HL-60 (cell line): Measurements from ENCODE around the gene HRAS.

ENCODE experiments used
- CTCF ChIP-seq: IDR thresholded peaks from one replicate; pipeline ENCODE4 v1.5.1; 2011; ENCODE audit warnings: low read length, control low read depth, inconsistent platforms; ENCODE audit not compliant: insufficient read depth
- POLR2AphosphoS5 ChIP-seq: IDR thresholded peaks from 2 replicates; pipeline ENCODE4 v1.6.1; 2012; ENCODE audit warnings: low read depth
- REST ChIP-seq: IDR thresholded peaks from 2 replicates; pipeline ENCODE4 v1.6.1; 2012; ENCODE audit warnings: low read depth; ENCODE audit not compliant: insufficient replicate concordance

- no peak for TF ChIP-seq CTCF
- no peak for TF ChIP-seq POLR2AphosphoS5
- no peak for TF ChIP-seq REST
Observed at GRCh38 chr11:545171-545570, 9.8 kb upstream of the HRAS start.
